Measurements from ENCODE around the gene CA9. TPM values are rescaled to one million over a fixed set of nuclear protein-coding genes. Genes with fewer than 3 reads are reported as not detected.

The CA9 gene
- total RNA-seq, 1 donor from 2014 or later, result 0.09 TPM

- DNase-seq (ENCODE audit: low spot score), result no peak
- Histone ChIP-seq H3K4me1 (peaks cover 14% of the 10 kb centered on the region), H3K9ac (no peak overlapping the region), H4K20me1 (ENCODE audit: low read depth) (no peaks in the 10 kb centered on the region), H3K9me3 (ENCODE audit: low read depth) (no peaks in the 10 kb centered on the region), H2AFZ (replicated peaks) (no peak overlapping the region), H3K4me2 (no peak overlapping the region), H3K27ac (no peak overlapping the region), H3K36me3 (no peaks in the 10 kb centered on the region), H3K79me2 (ENCODE audit: low read depth) (peaks cover 21% of the 10 kb centered on the region), H3F3A (ENCODE audit: low read depth) (peaks cover 15% of the 10 kb centered on the region), H3K4me3 (no peak overlapping the region), H3K27me3 (no peaks in the 10 kb centered on the region)
- H3K4me3 Mint-ChIP-seq, result no peak overlapping the region
- H3K4me1 Mint-ChIP-seq, result peaks cover 29% of the 10 kb centered on the region
- H3K27ac Mint-ChIP-seq, result no peak overlapping the region
- H3K27me3 Mint-ChIP-seq (ENCODE audit: insufficient read depth, low read depth), result peaks cover 9% of the 10 kb centered on the region
- peaks cover 7% of the 10 kb centered on the region for H3K36me3 Mint-ChIP-seq
- no peaks in the 10 kb centered on the region for H3K9me3 Mint-ChIP-seq
- TF ChIP-seq EZH2 (IDR thresholded peaks at IDR 0.05) (no peak), CTCF (IDR thresholded peaks at IDR 0.05) (no peak), EZH2phosphoT487 (IDR thresholded peaks at IDR 0.05) (no peak)
These were observed 7.2 kb upstream of the CA9 start for GRCh38 chr9:35666549-35666948.

GRCh38 chr9:35667939-35668338, 5.8 kb upstream of the CA9 start:
- H3K9me3 Mint-ChIP-seq, result no peaks in the 10 kb centered on the region
- no peaks in the 10 kb centered on the region for H3K27me3 ChIP-seq
- peaks cover 14% of the 10 kb centered on the region for H3K4me1 ChIP-seq
- peaks cover 20% of the 10 kb centered on the region for H3K79me2 ChIP-seq (ENCODE audit: low read depth)
- no peaks in the 10 kb centered on the region for H3K9me3 ChIP-seq (ENCODE audit: low read depth)
- H3K4me1 Mint-ChIP-seq, result peaks cover 17% of the 10 kb centered on the region
- H4K20me1 ChIP-seq (ENCODE audit: low read depth), result no peaks in the 10 kb centered on the region
- no peak overlapping the region for H3K27ac Mint-ChIP-seq
- no peak overlapping the region for H2AFZ ChIP-seq (replicated peaks)
- peaks cover 2% of the 10 kb centered on the region for H3K36me3 Mint-ChIP-seq
- H3K4me3 ChIP-seq, result no peak overlapping the region
- H3K4me2 ChIP-seq, result no peak overlapping the region
- H3K27ac ChIP-seq, result no peak overlapping the region
- peaks cover 12% of the 10 kb centered on the region for H3K27me3 Mint-ChIP-seq (ENCODE audit: insufficient read depth, low read depth)
- no peak for DNase-seq (ENCODE audit: low spot score)
- no peaks in the 10 kb centered on the region for H3K36me3 ChIP-seq
- peaks cover 3% of the 10 kb centered on the region for H3F3A ChIP-seq (ENCODE audit: low read depth)
- TF ChIP-seq CTCF (IDR thresholded peaks at IDR 0.05) (no peak), EZH2phosphoT487 (IDR thresholded peaks at IDR 0.05) (no peak)
- no peak overlapping the region for H3K4me3 Mint-ChIP-seq
- no peak overlapping the region for H3K9ac ChIP-seq

GRCh38 chr9:35669331-35670145, 4.2 kb upstream of the CA9 start:
- Mint-ChIP-seq H3K27ac (no peak overlapping the region), H3K36me3 (no peaks in the 10 kb centered on the region), H3K9me3 (no peaks in the 10 kb centered on the region), H3K4me1 (peaks cover 4% of the 10 kb centered on the region), H3K4me3 (no peak overlapping the region), H3K27me3 (ENCODE audit: insufficient read depth, low read depth) (peaks cover 14% of the 10 kb centered on the region)
- Histone ChIP-seq H3K79me2 (ENCODE audit: low read depth) (peaks cover 4% of the 10 kb centered on the region), H3K27me3 (peaks cover 9% of the 10 kb centered on the region), H3K9me3 (ENCODE audit: low read depth) (no peaks in the 10 kb centered on the region), H4K20me1 (ENCODE audit: low read depth) (no peaks in the 10 kb centered on the region), H3K4me2 (no peak overlapping the region), H2AFZ (replicated peaks) (no peak overlapping the region), H3F3A (ENCODE audit: low read depth) (no peaks in the 10 kb centered on the region), H3K4me1 (peaks cover under 1% of the 10 kb centered on the region), H3K36me3 (no peaks in the 10 kb centered on the region), H3K9ac (no peak overlapping the region), H3K4me3 (no peak overlapping the region), H3K27ac (no peak overlapping the region)
- no peak for DNase-seq (ENCODE audit: low spot score)
- TF ChIP-seq EZH2 (IDR thresholded peaks at IDR 0.05) (no peak), EZH2phosphoT487 (IDR thresholded peaks at IDR 0.05) (no peak), CTCF (IDR thresholded peaks at IDR 0.05) (no peak)

All from neural progenitor cell (in vitro differentiated cells).